Measurements from ENCODE around the gene PRKN.

PRKN gene

DNA sequence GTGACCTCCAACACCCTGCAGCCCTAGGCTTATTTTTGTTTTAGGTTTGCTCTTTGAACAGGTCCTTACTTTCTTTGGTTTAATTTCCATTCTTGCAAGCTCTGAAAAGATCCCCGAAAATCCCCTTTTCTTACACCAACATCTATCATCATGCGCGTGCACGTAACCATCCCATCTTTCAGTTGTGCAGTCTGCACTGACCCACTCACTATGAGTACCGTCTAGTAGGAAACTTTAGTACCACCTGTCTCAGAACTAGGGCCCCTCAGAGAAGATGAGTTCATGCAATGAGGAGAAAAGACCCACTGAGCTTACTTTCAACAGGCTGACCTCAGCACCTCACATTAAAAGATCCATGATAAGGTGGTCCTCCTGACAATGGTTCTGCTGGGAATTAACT is 1333.1 kb downstream of the PRKN start:
- Histone ChIP-seq H3K4me1 (ENCODE audit: control insufficient read depth, insufficient read depth, low read length) (no peaks in the 10 kb centered on the region), H3K36me3 (ENCODE audit: control insufficient read depth in 2 of 2, insufficient read depth in 1 of 2, low read length in 2 of 2) (no peaks in the 10 kb centered on the region), H3K9me3 (ENCODE audit: control insufficient read depth, insufficient read depth, low read depth, low read length) (no peaks in the 10 kb centered on the region), H3K4me3 (ENCODE audit: low read depth, low read length) (no peak overlapping the region), H3K27ac (ENCODE audit: extremely low read depth, low read depth, low read length) (no peak overlapping the region)
- CTCF ChIA-PET = interaction anchor here (0.6 to 6.2 kb wide), 22 partner anchors 8 to 787 kb away, joined by 3 to 70 read pairs (median 4); no protein-coding TSS in a partner anchor
- POLR2A ChIA-PET = interaction anchor here (0.6 kb wide), 1 partner anchor 281 kb away, joined by 5 read pairs; no protein-coding TSS in a partner anchor
- TF ChIP-seq, protein P1, sequence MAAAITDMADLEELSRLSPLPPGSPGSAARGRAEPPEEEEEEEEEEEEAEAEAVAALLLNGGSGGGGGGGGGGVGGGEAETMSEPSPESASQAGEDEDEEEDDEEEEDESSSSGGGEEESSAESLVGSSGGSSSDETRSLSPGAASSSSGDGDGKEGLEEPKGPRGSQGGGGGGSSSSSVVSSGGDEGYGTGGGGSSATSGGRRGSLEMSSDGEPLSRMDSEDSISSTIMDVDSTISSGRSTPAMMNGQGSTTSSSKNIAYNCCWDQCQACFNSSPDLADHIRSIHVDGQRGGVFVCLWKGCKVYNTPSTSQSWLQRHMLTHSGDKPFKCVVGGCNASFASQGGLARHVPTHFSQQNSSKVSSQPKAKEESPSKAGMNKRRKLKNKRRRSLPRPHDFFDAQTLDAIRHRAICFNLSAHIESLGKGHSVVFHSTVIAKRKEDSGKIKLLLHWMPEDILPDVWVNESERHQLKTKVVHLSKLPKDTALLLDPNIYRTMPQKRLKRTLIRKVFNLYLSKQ (tag by site-specific recombination; IDR thresholded peaks at IDR 0.05; ENCODE audit: borderline replicate concordance) = no peak
- TF ChIP-seq ZNF239 (tag by site-specific recombination; IDR thresholded peaks at IDR 0.05) (no peak), REPIN1 (tag by site-specific recombination; IDR thresholded peaks at IDR 0.05; ENCODE audit: low read depth) (no peak), YY2 (tag by site-specific recombination; IDR thresholded peaks at IDR 0.05) (no peak), ZNF133 (tag by site-specific recombination; IDR thresholded peaks at IDR 0.05) (no peak), ZNF701 (tag by site-specific recombination; IDR thresholded peaks at IDR 0.05) (no peak), ZNF600 (tag by site-specific recombination; IDR thresholded peaks at IDR 0.05) (no peak)
- TF ChIP-seq, protein P2, sequence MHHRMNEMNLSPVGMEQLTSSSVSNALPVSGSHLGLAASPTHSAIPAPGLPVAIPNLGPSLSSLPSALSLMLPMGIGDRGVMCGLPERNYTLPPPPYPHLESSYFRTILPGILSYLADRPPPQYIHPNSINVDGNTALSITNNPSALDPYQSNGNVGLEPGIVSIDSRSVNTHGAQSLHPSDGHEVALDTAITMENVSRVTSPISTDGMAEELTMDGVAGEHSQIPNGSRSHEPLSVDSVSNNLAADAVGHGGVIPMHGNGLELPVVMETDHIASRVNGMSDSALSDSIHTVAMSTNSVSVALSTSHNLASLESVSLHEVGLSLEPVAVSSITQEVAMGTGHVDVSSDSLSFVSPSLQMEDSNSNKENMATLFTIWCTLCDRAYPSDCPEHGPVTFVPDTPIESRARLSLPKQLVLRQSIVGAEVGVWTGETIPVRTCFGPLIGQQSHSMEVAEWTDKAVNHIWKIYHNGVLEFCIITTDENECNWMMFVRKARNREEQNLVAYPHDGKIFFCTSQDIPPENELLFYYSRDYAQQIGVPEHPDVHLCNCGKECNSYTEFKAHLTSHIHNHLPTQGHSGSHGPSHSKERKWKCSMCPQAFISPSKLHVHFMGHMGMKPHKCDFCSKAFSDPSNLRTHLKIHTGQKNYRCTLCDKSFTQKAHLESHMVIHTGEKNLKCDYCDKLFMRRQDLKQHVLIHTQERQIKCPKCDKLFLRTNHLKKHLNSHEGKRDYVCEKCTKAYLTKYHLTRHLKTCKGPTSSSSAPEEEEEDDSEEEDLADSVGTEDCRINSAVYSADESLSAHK (tag by site-specific recombination; IDR thresholded peaks at IDR 0.05) = no peak

DNA sequence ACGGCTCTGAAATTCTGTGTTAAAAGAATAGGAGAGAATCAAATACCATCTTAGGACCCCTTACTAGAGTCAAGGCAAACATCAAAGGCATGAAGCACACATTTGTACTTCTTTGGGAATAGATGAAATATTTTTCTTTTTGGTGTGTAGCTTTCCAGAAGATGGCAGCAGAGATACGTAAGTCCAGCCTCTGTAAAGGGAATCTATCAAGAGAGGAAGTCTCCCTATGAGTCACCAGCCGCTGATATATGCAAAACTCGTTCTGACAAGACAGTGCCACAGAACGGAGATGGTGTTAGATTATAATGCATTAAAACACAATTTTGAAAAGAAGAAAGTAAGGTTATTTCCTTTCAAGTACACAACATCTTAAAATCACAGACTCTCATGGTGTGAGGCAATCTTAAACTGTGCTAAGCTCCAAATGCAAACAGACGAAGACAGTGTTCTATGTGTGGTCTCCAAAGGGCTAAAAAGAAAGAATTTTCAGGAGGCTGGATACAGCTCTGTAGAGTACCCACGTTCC is 1333.7 kb downstream of the PRKN start:
- ChIA-PET POLR2A (interaction anchor here (0.6 kb wide), 1 partner anchor 280 kb away, joined by 5 read pairs; no protein-coding TSS in a partner anchor), CTCF (interaction anchor here (0.6 to 6.2 kb wide), 26 partner anchors 9 to 874 kb away, joined by 3 to 70 read pairs (median 4); no protein-coding TSS in a partner anchor)
- no peak overlapping the region for H3K4me3 ChIP-seq (ENCODE audit: low read depth, low read length)
- H3K27ac ChIP-seq (ENCODE audit: extremely low read depth, low read depth, low read length) = no peak overlapping the region
- no peaks in the 10 kb centered on the region for H3K9me3 ChIP-seq (ENCODE audit: control insufficient read depth, insufficient read depth, low read depth, low read length)
- no peaks in the 10 kb centered on the region for H3K4me1 ChIP-seq (ENCODE audit: control insufficient read depth, insufficient read depth, low read length)
- H3K36me3 ChIP-seq (ENCODE audit: control insufficient read depth in 2 of 2, insufficient read depth in 1 of 2, low read length in 2 of 2) = no peaks in the 10 kb centered on the region
- TF ChIP-seq, protein P3, sequence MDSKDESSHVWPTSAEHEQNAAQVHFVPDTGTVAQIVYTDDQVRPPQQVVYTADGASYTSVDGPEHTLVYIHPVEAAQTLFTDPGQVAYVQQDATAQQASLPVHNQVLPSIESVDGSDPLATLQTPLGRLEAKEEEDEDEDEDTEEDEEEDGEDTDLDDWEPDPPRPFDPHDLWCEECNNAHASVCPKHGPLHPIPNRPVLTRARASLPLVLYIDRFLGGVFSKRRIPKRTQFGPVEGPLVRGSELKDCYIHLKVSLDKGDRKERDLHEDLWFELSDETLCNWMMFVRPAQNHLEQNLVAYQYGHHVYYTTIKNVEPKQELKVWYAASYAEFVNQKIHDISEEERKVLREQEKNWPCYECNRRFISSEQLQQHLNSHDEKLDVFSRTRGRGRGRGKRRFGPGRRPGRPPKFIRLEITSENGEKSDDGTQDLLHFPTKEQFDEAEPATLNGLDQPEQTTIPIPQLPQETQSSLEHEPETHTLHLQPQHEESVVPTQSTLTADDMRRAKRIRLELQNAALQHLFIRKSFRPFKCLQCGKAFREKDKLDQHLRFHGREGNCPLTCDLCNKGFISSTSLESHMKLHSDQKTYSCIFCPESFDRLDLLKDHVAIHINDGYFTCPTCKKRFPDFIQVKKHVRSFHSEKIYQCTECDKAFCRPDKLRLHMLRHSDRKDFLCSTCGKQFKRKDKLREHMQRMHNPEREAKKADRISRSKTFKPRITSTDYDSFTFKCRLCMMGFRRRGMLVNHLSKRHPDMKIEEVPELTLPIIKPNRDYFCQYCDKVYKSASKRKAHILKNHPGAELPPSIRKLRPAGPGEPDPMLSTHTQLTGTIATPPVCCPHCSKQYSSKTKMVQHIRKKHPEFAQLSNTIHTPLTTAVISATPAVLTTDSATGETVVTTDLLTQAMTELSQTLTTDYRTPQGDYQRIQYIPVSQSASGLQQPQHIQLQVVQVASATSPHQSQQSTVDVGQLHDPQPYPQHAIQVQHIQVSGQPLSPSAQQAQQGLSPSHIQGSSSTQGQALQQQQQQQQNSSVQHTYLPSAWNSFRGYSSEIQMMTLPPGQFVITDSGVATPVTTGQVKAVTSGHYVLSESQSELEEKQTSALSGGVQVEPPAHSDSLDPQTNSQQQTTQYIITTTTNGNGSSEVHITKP (tag by site-specific recombination; IDR thresholded peaks at IDR 0.05) = no peak
- TF ChIP-seq ZNF324 (tag by site-specific recombination; IDR thresholded peaks at IDR 0.05) (no peak), ZNF266 (tag by site-specific recombination; IDR thresholded peaks at IDR 0.05; ENCODE audit: low read depth) (no peak), ZNF391 (tag by site-specific recombination; IDR thresholded peaks at IDR 0.05; ENCODE audit: borderline replicate concordance, low read depth) (no peak), YY2 (tag by site-specific recombination; IDR thresholded peaks at IDR 0.05) (no peak), ZNF654 (tag by site-specific recombination; IDR thresholded peaks at IDR 0.05; ENCODE audit: low read depth) (peak; percentile 95), ZSCAN16 (tag by site-specific recombination; IDR thresholded peaks at IDR 0.05) (no peak)
- TF ChIP-seq, protein P4, sequence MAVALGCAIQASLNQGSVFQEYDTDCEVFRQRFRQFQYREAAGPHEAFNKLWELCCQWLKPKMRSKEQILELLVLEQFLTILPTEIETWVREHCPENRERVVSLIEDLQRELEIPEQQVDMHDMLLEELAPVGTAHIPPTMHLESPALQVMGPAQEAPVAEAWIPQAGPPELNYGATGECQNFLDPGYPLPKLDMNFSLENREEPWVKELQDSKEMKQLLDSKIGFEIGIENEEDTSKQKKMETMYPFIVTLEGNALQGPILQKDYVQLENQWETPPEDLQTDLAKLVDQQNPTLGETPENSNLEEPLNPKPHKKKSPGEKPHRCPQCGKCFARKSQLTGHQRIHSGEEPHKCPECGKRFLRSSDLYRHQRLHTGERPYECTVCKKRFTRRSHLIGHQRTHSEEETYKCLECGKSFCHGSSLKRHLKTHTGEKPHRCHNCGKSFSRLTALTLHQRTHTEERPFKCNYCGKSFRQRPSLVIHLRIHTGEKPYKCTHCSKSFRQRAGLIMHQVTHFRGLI (tag by site-specific recombination; IDR thresholded peaks at IDR 0.05) = no peak
- TF ChIP-seq, protein P5, sequence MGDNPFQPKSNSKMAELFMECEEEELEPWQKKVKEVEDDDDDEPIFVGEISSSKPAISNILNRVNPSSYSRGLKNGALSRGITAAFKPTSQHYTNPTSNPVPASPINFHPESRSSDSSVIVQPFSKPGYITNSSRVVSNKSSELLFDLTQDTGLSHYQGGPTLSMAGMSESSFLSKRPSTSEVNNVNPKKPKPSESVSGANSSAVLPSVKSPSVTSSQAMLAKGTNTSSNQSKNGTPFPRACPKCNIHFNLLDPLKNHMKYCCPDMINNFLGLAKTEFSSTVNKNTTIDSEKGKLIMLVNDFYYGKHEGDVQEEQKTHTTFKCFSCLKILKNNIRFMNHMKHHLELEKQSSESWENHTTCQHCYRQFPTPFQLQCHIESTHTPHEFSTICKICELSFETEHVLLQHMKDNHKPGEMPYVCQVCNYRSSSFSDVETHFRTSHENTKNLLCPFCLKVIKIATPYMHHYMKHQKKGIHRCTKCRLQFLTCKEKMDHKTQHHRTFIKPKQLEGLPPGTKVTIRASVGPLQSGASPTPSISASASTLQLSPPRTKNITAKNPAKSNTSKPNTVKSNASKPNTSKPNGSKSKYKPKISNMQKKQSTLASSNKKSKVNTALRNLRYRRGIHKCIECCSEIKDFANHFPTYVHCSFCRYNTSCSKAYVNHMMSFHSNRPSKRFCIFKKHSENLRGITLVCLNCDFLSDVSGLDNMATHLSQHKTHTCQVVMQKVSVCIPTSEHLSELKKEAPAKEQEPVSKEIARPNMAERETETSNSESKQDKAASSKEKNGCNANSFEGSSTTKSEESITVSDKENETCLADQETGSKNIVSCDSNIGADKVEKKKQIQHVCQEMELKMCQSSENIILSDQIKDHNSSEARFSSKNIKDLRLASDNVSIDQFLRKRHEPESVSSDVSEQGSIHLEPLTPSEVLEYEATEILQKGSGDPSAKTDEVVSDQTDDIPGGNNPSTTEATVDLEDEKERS (tag by site-specific recombination; IDR thresholded peaks at IDR 0.05) = no peak
- TF ChIP-seq, protein P6, sequence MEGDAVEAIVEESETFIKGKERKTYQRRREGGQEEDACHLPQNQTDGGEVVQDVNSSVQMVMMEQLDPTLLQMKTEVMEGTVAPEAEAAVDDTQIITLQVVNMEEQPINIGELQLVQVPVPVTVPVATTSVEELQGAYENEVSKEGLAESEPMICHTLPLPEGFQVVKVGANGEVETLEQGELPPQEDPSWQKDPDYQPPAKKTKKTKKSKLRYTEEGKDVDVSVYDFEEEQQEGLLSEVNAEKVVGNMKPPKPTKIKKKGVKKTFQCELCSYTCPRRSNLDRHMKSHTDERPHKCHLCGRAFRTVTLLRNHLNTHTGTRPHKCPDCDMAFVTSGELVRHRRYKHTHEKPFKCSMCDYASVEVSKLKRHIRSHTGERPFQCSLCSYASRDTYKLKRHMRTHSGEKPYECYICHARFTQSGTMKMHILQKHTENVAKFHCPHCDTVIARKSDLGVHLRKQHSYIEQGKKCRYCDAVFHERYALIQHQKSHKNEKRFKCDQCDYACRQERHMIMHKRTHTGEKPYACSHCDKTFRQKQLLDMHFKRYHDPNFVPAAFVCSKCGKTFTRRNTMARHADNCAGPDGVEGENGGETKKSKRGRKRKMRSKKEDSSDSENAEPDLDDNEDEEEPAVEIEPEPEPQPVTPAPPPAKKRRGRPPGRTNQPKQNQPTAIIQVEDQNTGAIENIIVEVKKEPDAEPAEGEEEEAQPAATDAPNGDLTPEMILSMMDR (tag by site-specific recombination; IDR thresholded peaks at IDR 0.05) = peak; percentile 49; the same call in 1 of the 2 replicates
- TF ChIP-seq, protein P7, sequence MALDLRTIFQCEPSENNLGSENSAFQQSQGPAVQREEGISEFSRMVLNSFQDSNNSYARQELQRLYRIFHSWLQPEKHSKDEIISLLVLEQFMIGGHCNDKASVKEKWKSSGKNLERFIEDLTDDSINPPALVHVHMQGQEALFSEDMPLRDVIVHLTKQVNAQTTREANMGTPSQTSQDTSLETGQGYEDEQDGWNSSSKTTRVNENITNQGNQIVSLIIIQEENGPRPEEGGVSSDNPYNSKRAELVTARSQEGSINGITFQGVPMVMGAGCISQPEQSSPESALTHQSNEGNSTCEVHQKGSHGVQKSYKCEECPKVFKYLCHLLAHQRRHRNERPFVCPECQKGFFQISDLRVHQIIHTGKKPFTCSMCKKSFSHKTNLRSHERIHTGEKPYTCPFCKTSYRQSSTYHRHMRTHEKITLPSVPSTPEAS (tag by site-specific recombination; IDR thresholded peaks at IDR 0.05) = no peak
